ENCODE results near the gene TRMT1.
"Not testable (repeated sequence)": the region's sequence is repeated elsewhere in the genome, so short reads cannot be mapped to it uniquely, and the experiment has no call there.

TRMT1 gene

GRCh38 chr19:13150931-13151604 is 34.5 kb upstream of the TRMT1 start:
- TF ChIP-seq CTCF (IDR thresholded peaks at IDR 0.05; ENCODE audit: control extremely low read depth, extremely low read depth, low read depth, missing control alignments) = no peak
- ChIA-PET POLR2A (no interaction called here), CTCF (interaction anchor here (1.1 to 2.1 kb wide), 3 partner anchors 23 to 112 kb away, joined by 3 to 9 read pairs (median 3); no protein-coding TSS in a partner anchor)
- DNase-seq (ENCODE audit: extremely low spot score) = no peak

GRCh38 chr19:13150187-13150930 is 33.8 kb upstream of the TRMT1 start, which contains the start of the genes IER2 and STX10:
IER2 (plus strand) TSS chr19:13150411; CDS start chr19:13153187, 2,776 bp downstream.
STX10 (minus strand) TSS chr19:13150375; CDS start chr19:13150173, 202 bp downstream.
- peak; percentile 94 for DNase-seq (ENCODE audit: extremely low spot score)
- ChIA-PET POLR2A (interaction anchor here (0.7 kb wide), 1 partner anchor 20 kb away, joined by 3 read pairs; no protein-coding TSS in a partner anchor), CTCF (interaction anchor here (0.6 to 2.1 kb wide), 5 partner anchors 22 to 112 kb away, joined by 3 to 9 read pairs (median 3); no protein-coding TSS in a partner anchor)
- TF ChIP-seq CTCF (IDR thresholded peaks at IDR 0.05; ENCODE audit: control extremely low read depth, extremely low read depth, low read depth, missing control alignments) = peak; percentile 51

DNA sequence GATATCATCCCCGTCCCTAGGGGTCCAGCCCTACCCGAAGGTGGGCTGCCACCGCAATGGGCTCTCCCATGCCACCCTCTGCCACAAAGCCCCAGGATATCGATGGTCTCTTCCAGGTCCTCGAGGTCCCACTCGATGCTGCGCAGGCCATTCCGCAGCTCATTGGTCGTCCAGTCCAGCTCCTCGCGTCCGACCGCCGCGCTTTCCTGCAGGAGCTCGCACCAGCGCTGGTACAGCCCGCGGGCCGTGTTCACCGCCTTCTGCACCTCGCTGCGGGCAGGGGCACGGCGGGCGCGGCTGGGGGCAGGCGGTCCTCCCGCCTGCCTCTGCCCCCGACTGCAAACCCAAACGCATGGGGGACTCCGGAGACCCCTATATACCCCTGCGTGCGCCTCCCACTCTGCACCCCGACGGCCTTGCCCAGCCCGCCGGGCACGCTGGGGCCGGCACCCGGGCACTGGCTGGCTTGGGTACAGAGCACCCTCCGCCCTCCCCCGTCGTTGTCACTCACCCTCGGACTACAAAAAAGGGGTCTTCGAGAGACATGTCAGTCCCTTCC is 33.2 kb upstream of the TRMT1 start:
- DNase-seq (ENCODE audit: extremely low spot score) = no peak
- no peak for TF ChIP-seq CTCF (IDR thresholded peaks at IDR 0.05; ENCODE audit: control extremely low read depth, extremely low read depth, low read depth, missing control alignments)
- POLR2A ChIA-PET = interaction anchor here (0.7 kb wide), 1 partner anchor 19 kb away, joined by 3 read pairs; no protein-coding TSS in a partner anchor
- CTCF ChIA-PET = interaction anchor here (0.6 to 2.1 kb wide), 4 partner anchors 22 to 34 kb away, joined by 3 to 9 read pairs (median 3); no protein-coding TSS in a partner anchor

- POLR2A ChIA-PET; DNase-seq (ENCODE audit: extremely low spot score): not testable (repeated sequence)
- CTCF ChIA-PET = interaction anchor here (1.1 to 2.1 kb wide), 2 partner anchors 21 to 26 kb away, joined by 3 to 9 read pairs; no protein-coding TSS in a partner anchor
These were observed 32.7 kb upstream of the TRMT1 start for GRCh38 chr19:13149173-13149627.

DNA sequence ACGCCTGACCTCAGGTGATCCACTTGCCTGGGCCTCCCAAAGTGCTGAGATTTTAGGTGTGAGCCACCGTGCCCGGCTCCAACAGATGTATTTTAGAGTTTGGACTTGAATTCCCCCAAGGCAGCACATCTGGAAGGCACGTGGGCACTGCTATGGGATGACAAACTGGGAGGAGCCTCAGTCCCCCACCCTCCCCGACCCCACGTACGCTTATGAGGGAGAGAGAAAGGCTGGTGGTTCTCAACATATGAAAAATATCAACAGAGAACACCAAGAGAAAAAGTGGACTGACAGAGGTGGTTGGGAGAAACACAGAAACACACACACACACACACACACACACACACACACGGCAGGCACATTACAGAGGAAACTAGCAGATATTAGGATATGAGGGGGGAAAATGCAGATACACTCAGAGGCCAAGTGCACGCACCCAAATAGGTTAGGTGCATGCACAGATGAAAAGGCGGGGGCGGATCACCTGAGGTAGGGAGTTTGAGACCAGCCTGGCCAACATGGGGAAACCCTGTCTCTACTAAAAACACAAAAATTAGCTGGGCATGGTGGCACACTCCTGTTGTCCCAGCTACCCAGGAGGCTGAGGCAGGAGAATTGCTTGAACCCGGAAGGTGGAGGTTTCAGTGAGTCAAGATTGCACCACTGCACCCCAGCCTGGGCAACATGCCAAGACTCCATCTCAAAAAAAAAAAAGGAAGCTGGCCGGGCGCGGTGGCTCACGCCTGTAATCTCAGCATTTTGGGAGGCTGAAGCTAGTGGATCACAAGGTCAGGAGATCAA is 30.4 kb upstream of the TRMT1 start:
- TF ChIP-seq CTCF (IDR thresholded peaks at IDR 0.05; ENCODE audit: control extremely low read depth, extremely low read depth, low read depth, missing control alignments) = no peak
- no peak for DNase-seq (ENCODE audit: extremely low spot score)
- CTCF ChIA-PET = no interaction called here
- POLR2A ChIA-PET = interaction anchor here (0.6 kb wide), 1 partner anchor 29 kb away, joined by 3 read pairs; the partner anchor contains the start of gene NACC1

DNA sequence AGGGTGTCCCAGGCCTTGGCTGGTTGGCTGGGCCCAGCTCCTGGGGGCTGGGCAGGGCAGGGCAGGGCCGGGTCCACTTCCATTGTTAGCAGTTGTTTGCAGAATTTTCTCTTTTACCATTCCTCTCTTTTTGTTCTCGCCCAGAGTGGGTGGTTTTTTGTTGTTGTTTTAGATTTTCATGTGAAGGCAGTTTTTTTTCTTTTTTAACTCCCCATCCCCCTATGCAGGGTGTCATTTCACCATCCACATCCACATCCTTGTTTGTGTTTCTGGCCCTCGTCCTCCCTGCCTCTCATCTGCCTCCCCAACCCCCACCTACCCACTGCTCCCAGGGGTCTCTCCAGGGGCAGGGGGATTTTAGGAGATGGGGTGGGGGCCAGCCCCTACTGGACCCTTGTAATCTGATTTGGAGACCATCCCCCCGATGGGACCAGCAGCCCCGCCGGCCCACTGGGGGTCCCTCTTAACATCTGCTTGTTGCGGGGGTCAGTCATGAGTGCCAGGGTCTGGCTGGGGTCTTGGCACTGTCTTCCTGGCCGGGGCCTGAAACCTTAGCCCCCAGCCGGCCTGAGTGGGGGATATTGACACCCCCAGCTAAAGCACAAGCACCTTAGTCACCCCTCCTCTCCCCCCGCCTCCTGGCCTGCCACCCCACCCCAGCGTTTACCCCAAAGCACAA is 23.2 kb upstream of the TRMT1 start:
- no peak for DNase-seq (ENCODE audit: extremely low spot score)
- ChIA-PET CTCF (no interaction called here), POLR2A (no interaction called here)
- no peak for TF ChIP-seq CTCF (IDR thresholded peaks at IDR 0.05; ENCODE audit: control extremely low read depth, extremely low read depth, low read depth, missing control alignments)
